ENCODE results near the gene ARTN.

ARTN gene

DNA sequence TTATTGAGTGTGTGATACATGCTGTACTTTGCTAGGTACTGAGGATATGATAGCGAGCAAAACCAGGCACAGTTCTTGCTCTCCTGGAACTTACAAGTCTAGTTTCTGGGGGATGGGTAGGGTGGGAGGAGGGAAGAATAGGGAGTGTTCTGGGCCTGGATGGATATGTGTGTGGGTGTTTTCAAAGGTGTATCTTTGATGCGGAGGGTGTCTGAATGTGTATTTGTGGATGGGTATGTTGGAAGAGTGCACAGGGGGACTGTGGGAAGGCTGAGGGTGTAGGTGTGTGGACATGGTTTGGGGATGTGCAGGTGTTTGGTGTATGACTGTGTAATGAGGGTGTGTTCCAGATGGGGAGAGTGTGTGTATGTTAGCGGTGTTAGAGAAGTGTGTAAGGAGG lies 31.7 kb downstream of the ARTN start:
- H3K9me3 ChIP-seq (ENCODE audit: severe bottlenecking), result no peaks in the 10 kb centered on the region
- H3K27me3 ChIP-seq (ENCODE audit: insufficient read depth, poor library complexity, severe bottlenecking), result no peaks in the 10 kb centered on the region
- no peak for ATAC-seq (ENCODE audit: low read depth)
- no peak overlapping the region for H3K4me3 ChIP-seq (ENCODE audit: severe bottlenecking)
- H3K4me1 ChIP-seq (ENCODE audit: insufficient read depth, poor library complexity, severe bottlenecking), result no peaks in the 10 kb centered on the region
- DNase-seq (ENCODE audit: low spot score), result no peak
- H3K27ac ChIP-seq (ENCODE audit: poor library complexity, severe bottlenecking), result no peak overlapping the region
- TF ChIP-seq, protein P1, sequence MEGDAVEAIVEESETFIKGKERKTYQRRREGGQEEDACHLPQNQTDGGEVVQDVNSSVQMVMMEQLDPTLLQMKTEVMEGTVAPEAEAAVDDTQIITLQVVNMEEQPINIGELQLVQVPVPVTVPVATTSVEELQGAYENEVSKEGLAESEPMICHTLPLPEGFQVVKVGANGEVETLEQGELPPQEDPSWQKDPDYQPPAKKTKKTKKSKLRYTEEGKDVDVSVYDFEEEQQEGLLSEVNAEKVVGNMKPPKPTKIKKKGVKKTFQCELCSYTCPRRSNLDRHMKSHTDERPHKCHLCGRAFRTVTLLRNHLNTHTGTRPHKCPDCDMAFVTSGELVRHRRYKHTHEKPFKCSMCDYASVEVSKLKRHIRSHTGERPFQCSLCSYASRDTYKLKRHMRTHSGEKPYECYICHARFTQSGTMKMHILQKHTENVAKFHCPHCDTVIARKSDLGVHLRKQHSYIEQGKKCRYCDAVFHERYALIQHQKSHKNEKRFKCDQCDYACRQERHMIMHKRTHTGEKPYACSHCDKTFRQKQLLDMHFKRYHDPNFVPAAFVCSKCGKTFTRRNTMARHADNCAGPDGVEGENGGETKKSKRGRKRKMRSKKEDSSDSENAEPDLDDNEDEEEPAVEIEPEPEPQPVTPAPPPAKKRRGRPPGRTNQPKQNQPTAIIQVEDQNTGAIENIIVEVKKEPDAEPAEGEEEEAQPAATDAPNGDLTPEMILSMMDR (IDR thresholded peaks at IDR 0.05; ENCODE audit: poor library complexity, severe bottlenecking), result no peak
- H3K36me3 ChIP-seq (ENCODE audit: low read depth), result peaks cover 4% of the 10 kb centered on the region; the same call in 1 of the 2 replicates

DNA sequence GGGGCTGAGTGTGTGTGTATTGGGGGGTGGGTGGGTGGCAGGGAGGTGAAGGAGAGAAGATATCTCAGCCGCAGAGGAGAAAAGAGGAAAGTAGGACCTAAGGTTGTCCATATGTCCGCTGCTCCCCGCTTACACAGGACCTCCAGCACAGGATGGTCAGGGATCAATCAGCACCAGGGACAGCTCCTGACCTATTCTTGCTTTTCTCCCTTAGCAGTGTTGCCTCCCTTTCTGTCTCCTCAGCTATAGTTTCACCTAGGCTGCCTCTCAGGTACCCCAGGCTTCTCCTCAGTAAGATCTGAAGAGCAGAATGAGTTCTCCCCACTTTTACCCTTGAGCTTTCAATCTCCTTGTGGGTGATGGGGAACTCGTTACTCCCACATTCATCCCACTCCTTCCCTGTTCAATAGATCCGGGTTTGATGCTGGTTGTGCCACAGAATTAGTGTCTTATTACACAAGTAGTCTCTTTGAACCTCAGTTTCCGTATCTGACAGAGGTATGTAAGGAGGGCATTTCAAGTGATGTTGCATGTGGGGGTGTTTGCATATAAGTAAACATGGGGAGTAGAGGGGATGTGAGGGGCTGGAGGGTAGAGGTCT lies 34.8 kb downstream of the ARTN start:
- TF ChIP-seq, protein P1 (IDR thresholded peaks at IDR 0.05; ENCODE audit: poor library complexity, severe bottlenecking), result no peak
- Histone ChIP-seq H3K4me1 (ENCODE audit: insufficient read depth, poor library complexity, severe bottlenecking) (no peaks in the 10 kb centered on the region), H3K4me3 (ENCODE audit: severe bottlenecking) (no peak overlapping the region), H3K9me3 (ENCODE audit: severe bottlenecking) (no peaks in the 10 kb centered on the region), H3K27me3 (ENCODE audit: insufficient read depth, poor library complexity, severe bottlenecking) (no peaks in the 10 kb centered on the region), H3K36me3 (ENCODE audit: low read depth) (peaks cover 4% of the 10 kb centered on the region; the same call in 1 of the 2 replicates), H3K27ac (ENCODE audit: poor library complexity, severe bottlenecking) (no peak overlapping the region)
- no peak for ATAC-seq (ENCODE audit: low read depth)
- no peak for DNase-seq (ENCODE audit: low spot score)

DNA sequence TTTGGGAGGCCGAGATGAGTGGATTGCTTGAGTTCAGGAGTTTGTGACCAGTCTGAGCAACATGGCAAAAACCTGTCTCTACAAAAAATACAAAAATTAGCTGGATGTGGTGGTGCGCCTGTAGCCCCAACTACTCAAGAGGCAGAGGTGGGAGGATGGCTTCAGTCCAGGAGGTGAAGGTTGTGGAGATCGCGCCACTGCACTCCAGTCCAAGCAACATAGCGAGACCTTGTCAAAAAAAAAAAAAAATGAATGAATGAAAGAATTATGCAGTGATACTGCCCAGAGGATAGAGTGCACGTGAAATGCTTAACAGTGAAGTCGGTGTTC lies 35.8 kb downstream of the ARTN start:
- Histone ChIP-seq H3K36me3 (ENCODE audit: low read depth) (peaks cover 4% of the 10 kb centered on the region; the same call in 1 of the 2 replicates), H3K4me3 (ENCODE audit: severe bottlenecking) (peak overlapping the region; percentile 86), H3K9me3 (ENCODE audit: severe bottlenecking) (no peaks in the 10 kb centered on the region), H3K4me1 (ENCODE audit: insufficient read depth, poor library complexity, severe bottlenecking) (no peaks in the 10 kb centered on the region), H3K27me3 (ENCODE audit: insufficient read depth, poor library complexity, severe bottlenecking) (no peaks in the 10 kb centered on the region), H3K27ac (ENCODE audit: poor library complexity, severe bottlenecking) (no peak overlapping the region)
- TF ChIP-seq, protein P1 (IDR thresholded peaks at IDR 0.05; ENCODE audit: poor library complexity, severe bottlenecking), result no peak
- ATAC-seq (ENCODE audit: low read depth) (no peak), DNase-seq (ENCODE audit: low spot score) (no peak)

DNA sequence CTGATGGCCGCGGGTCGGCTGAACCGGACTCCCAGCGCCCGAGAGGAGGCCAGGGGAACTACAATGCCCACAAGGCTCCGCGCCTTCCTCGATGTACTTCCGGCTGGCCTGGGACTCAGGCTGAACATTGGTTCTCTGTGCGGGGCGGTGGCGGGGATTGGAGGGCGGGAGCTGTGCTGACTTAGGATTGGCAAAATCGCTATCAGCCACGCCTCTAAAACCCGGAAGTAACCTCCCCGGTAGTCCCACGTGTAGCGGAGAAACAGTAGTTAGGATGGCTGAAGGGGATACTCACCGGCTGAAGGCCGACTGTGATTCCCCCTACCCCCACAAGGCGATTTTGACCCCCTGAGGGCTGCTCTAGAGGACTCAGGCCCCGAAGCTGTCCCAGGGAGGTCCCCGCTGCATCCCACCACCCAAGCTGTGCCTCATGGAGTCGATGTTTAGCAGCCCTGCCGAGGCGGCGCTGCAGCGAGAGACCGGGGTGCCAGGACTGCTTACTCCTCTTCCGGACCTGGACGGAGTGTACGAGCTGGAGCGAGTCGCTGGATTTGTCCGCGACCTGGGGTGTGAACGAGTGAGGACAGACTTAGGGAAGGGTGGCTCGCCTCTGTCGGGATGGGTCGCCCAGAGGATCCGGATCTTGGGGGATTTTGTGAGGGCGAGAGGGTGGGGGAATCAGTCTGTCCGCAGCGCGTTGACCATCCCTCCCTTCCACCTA lies 36.3 kb downstream of the ARTN start, which contains the start of gene DPH2:
Gene DPH2 (plus strand): TSS at position 265 of the 721 bp plus-strand sequence. CDS start 166 bp downstream, at position 431.
- TF ChIP-seq, protein P1 (IDR thresholded peaks at IDR 0.05; ENCODE audit: poor library complexity, severe bottlenecking), result no peak
- Histone ChIP-seq H3K4me3 (ENCODE audit: severe bottlenecking) (peak within 1 kb of the TSS; percentile 86), H3K27ac (ENCODE audit: poor library complexity, severe bottlenecking) (no peak within 1 kb of the TSS), H3K36me3 (ENCODE audit: low read depth) (peaks cover 4% of the 10 kb centered on the region; the same call in 1 of the 2 replicates), H3K27me3 (ENCODE audit: insufficient read depth, poor library complexity, severe bottlenecking) (no peaks in the 10 kb centered on the region), H3K9me3 (ENCODE audit: severe bottlenecking) (no peaks in the 10 kb centered on the region), H3K4me1 (ENCODE audit: insufficient read depth, poor library complexity, severe bottlenecking) (no peaks in the 10 kb centered on the region)
- DNase-seq (ENCODE audit: low spot score) (peak; percentile 97), ATAC-seq (ENCODE audit: low read depth) (peak; percentile 93)

- TF ChIP-seq, protein P1 (IDR thresholded peaks at IDR 0.05; ENCODE audit: poor library complexity, severe bottlenecking), result no peak
- H3K27me3 ChIP-seq (ENCODE audit: insufficient read depth, poor library complexity, severe bottlenecking), result no peaks in the 10 kb centered on the region
- no peaks in the 10 kb centered on the region for H3K9me3 ChIP-seq (ENCODE audit: severe bottlenecking)
- no peak overlapping the region for H3K27ac ChIP-seq (ENCODE audit: poor library complexity, severe bottlenecking)
- no peaks in the 10 kb centered on the region for H3K4me1 ChIP-seq (ENCODE audit: insufficient read depth, poor library complexity, severe bottlenecking)
- no peak for ATAC-seq (ENCODE audit: low read depth)
- peak overlapping the region; percentile 86 for H3K4me3 ChIP-seq (ENCODE audit: severe bottlenecking)
- H3K36me3 ChIP-seq (ENCODE audit: low read depth), result peaks cover 4% of the 10 kb centered on the region; the same call in 1 of the 2 replicates
- DNase-seq (ENCODE audit: low spot score), result no peak
These were observed 36.9 kb downstream of the ARTN start for GRCh38 chr1:43970502-43970901.

Data from RWPE2 (cell line).